Measurements from ENCODE around the gene SH2D6. TPM values are rescaled to one million over a fixed set of nuclear protein-coding genes. Genes with fewer than 3 reads are reported as not detected.

SH2D6 gene
- total RNA-seq, 1 donor from 2014 or later = 1.3 TPM

GRCh38 chr2:85415980-85416650 is 2.4 kb upstream of the SH2D6 start:
- DNase-seq (ENCODE audit: low spot score) = no peak
- Mint-ChIP-seq H3K27ac (peak overlapping the region; percentile 29), H3K4me1 (ENCODE audit: low read depth) (peaks cover 44% of the 10 kb centered on the region), H3K27me3 (ENCODE audit: low read depth) (no peaks in the 10 kb centered on the region), H3K4me3 (ENCODE audit: low read depth) (no peak overlapping the region), H3K9me3 (no peaks in the 10 kb centered on the region), H3K36me3 (ENCODE audit: low read depth) (no peaks in the 10 kb centered on the region)
- intact Hi-C loops (cut with micrococcal nuclease) = loop anchor here (5.0 kb wide), 2 partner anchors 181 to 196 kb away; partner anchors contain the start of genes C2orf68 and RNF181

- H3K4me3 Mint-ChIP-seq (ENCODE audit: low read depth) = peak overlapping the region; percentile 97
- no peaks in the 10 kb centered on the region for H3K27me3 Mint-ChIP-seq (ENCODE audit: low read depth)
- intact Hi-C loops (cut with micrococcal nuclease) = loop anchor here (5.0 kb wide), 2 partner anchors 178 to 193 kb away; partner anchors contain the start of genes C2orf68 and RNF181
- no peak for DNase-seq (ENCODE audit: low spot score)
- H3K4me1 Mint-ChIP-seq (ENCODE audit: low read depth) = peaks cover 37% of the 10 kb centered on the region
- H3K27ac Mint-ChIP-seq = peak overlapping the region; percentile 98
- H3K9me3 Mint-ChIP-seq = no peaks in the 10 kb centered on the region
- H3K36me3 Mint-ChIP-seq (ENCODE audit: low read depth) = no peaks in the 10 kb centered on the region
Observed at GRCh38 chr2:85419009-85419675, 628 bp downstream of the SH2D6 start.

- Mint-ChIP-seq H3K4me3 (ENCODE audit: low read depth) (peak overlapping the region; percentile 70), H3K4me1 (ENCODE audit: low read depth) (peaks cover 25% of the 10 kb centered on the region), H3K36me3 (ENCODE audit: low read depth) (no peaks in the 10 kb centered on the region), H3K27ac (peak overlapping the region; percentile 86), H3K9me3 (no peaks in the 10 kb centered on the region), H3K27me3 (ENCODE audit: low read depth) (no peaks in the 10 kb centered on the region)
- intact Hi-C loops (cut with micrococcal nuclease) = loop anchor here (1.0 to 2.0 kb wide), 3 partner anchors 18 to 140 kb away; partner anchors contain the start of gene GGCX
- DNase-seq (ENCODE audit: low spot score) = peak; percentile 85
Observed at GRCh38 chr2:85420536-85421259, 2.2 kb downstream of the SH2D6 start.

- Mint-ChIP-seq H3K27ac (peak overlapping the region; percentile 86), H3K27me3 (ENCODE audit: low read depth) (no peaks in the 10 kb centered on the region), H3K4me3 (ENCODE audit: low read depth) (no peak overlapping the region), H3K36me3 (ENCODE audit: low read depth) (no peaks in the 10 kb centered on the region), H3K4me1 (ENCODE audit: low read depth) (peaks cover 25% of the 10 kb centered on the region), H3K9me3 (no peaks in the 10 kb centered on the region)
- intact Hi-C loops (cut with micrococcal nuclease) = loop anchor here (2.0 kb wide), 2 partner anchors 17 to 139 kb away; partner anchors contain the start of gene GGCX
- no peak for DNase-seq (ENCODE audit: low spot score)
Observed at GRCh38 chr2:85421260-85422071, 3.0 kb downstream of the SH2D6 start.

- Mint-ChIP-seq H3K27me3 (ENCODE audit: low read depth) (no peaks in the 10 kb centered on the region), H3K4me3 (ENCODE audit: low read depth) (no peak overlapping the region), H3K4me1 (ENCODE audit: low read depth) (peaks cover 25% of the 10 kb centered on the region), H3K36me3 (ENCODE audit: low read depth) (no peaks in the 10 kb centered on the region), H3K27ac (no peak overlapping the region), H3K9me3 (no peaks in the 10 kb centered on the region)
- DNase-seq (ENCODE audit: low spot score) = no peak
- intact Hi-C loops (cut with micrococcal nuclease) = no loop called here
Observed at GRCh38 chr2:85422072-85422457, 3.6 kb downstream of the SH2D6 start.

GRCh38 chr2:85423525-85423924 is 5.0 kb downstream of the SH2D6 start:
- H3K4me1 Mint-ChIP-seq (ENCODE audit: low read depth) = peaks cover 24% of the 10 kb centered on the region

GRCh38 chr2:85425588-85425987 is 7.1 kb downstream of the SH2D6 start:
- intact Hi-C loops (cut with micrococcal nuclease) = no loop called here
- no peak overlapping the region for H3K4me3 Mint-ChIP-seq (ENCODE audit: low read depth)

More at GRCh38 chr2:85423525-85423924, 5.0 kb downstream of the SH2D6 start:
- H3K27me3 Mint-ChIP-seq (ENCODE audit: low read depth) = no peaks in the 10 kb centered on the region
- no peak for DNase-seq (ENCODE audit: low spot score)
- no peak overlapping the region for H3K27ac Mint-ChIP-seq
- no peaks in the 10 kb centered on the region for H3K9me3 Mint-ChIP-seq
- no peaks in the 10 kb centered on the region for H3K36me3 Mint-ChIP-seq (ENCODE audit: low read depth)
- H3K4me3 Mint-ChIP-seq (ENCODE audit: low read depth) = no peak overlapping the region
- intact Hi-C loops (cut with micrococcal nuclease) = no loop called here

GRCh38 chr2:85427300-85427835 is 8.9 kb downstream of the SH2D6 start:
- intact Hi-C loops (cut with micrococcal nuclease) = no loop called here
- Mint-ChIP-seq H3K4me3 (ENCODE audit: low read depth) (no peak overlapping the region), H3K27me3 (ENCODE audit: low read depth) (no peaks in the 10 kb centered on the region)

More at GRCh38 chr2:85425588-85425987, 7.1 kb downstream of the SH2D6 start:
- no peak for DNase-seq (ENCODE audit: low spot score)
- H3K9me3 Mint-ChIP-seq = no peaks in the 10 kb centered on the region
- H3K27me3 Mint-ChIP-seq (ENCODE audit: low read depth) = no peaks in the 10 kb centered on the region
- H3K36me3 Mint-ChIP-seq (ENCODE audit: low read depth) = no peaks in the 10 kb centered on the region
- H3K4me1 Mint-ChIP-seq (ENCODE audit: low read depth) = peaks cover 13% of the 10 kb centered on the region
- H3K27ac Mint-ChIP-seq = no peak overlapping the region

GRCh38 chr2:85428343-85428881 is 9.9 kb downstream of the SH2D6 start:
- Mint-ChIP-seq H3K27me3 (ENCODE audit: low read depth) (no peaks in the 10 kb centered on the region), H3K9me3 (no peaks in the 10 kb centered on the region), H3K4me1 (ENCODE audit: low read depth) (peaks cover 2% of the 10 kb centered on the region), H3K27ac (no peak overlapping the region), H3K4me3 (ENCODE audit: low read depth) (no peak overlapping the region), H3K36me3 (ENCODE audit: low read depth) (no peaks in the 10 kb centered on the region)
- DNase-seq (ENCODE audit: low spot score) = no peak
- intact Hi-C loops (cut with micrococcal nuclease) = no loop called here

More at GRCh38 chr2:85427300-85427835, 8.9 kb downstream of the SH2D6 start:
- Mint-ChIP-seq H3K27ac (no peak overlapping the region), H3K4me1 (ENCODE audit: low read depth) (peaks cover 2% of the 10 kb centered on the region), H3K36me3 (ENCODE audit: low read depth) (no peaks in the 10 kb centered on the region), H3K9me3 (no peaks in the 10 kb centered on the region)
- no peak for DNase-seq (ENCODE audit: low spot score)

GRCh38 chr2:85429213-85429923 is 10.9 kb downstream of the SH2D6 start:
- Mint-ChIP-seq H3K9me3 (no peaks in the 10 kb centered on the region), H3K27ac (no peak overlapping the region), H3K36me3 (ENCODE audit: low read depth) (no peaks in the 10 kb centered on the region), H3K4me1 (ENCODE audit: low read depth) (peaks cover 2% of the 10 kb centered on the region), H3K4me3 (ENCODE audit: low read depth) (no peak overlapping the region), H3K27me3 (ENCODE audit: low read depth) (no peaks in the 10 kb centered on the region)
- intact Hi-C loops (cut with micrococcal nuclease) = no loop called here
- DNase-seq (ENCODE audit: low spot score) = no peak

- Mint-ChIP-seq H3K27me3 (ENCODE audit: low read depth) (no peaks in the 10 kb centered on the region), H3K9me3 (no peaks in the 10 kb centered on the region), H3K4me1 (ENCODE audit: low read depth) (peaks cover 2% of the 10 kb centered on the region), H3K4me3 (ENCODE audit: low read depth) (no peak overlapping the region), H3K36me3 (ENCODE audit: low read depth) (no peaks in the 10 kb centered on the region), H3K27ac (no peak overlapping the region)
- DNase-seq (ENCODE audit: low spot score) = no peak
- intact Hi-C loops (cut with micrococcal nuclease) = no loop called here
Observed at GRCh38 chr2:85429924-85430289, 11.4 kb downstream of the SH2D6 start.

Measured in activated T-helper 2 cell treated with anti-CD3 and anti-CD28 coated beads, Interferon-gamma antibody, Interleukin-2, Interleukin-4, amounts not matched to agents 10 μg/mL and 5 μg/mL and 100 μg/mL, durations not matched to agents 14 hours and 24 hours and 36 hours (primary cell).